ENCODE measurements around the gene CHCHD3.

- TF ChIP-seq, protein P1, sequence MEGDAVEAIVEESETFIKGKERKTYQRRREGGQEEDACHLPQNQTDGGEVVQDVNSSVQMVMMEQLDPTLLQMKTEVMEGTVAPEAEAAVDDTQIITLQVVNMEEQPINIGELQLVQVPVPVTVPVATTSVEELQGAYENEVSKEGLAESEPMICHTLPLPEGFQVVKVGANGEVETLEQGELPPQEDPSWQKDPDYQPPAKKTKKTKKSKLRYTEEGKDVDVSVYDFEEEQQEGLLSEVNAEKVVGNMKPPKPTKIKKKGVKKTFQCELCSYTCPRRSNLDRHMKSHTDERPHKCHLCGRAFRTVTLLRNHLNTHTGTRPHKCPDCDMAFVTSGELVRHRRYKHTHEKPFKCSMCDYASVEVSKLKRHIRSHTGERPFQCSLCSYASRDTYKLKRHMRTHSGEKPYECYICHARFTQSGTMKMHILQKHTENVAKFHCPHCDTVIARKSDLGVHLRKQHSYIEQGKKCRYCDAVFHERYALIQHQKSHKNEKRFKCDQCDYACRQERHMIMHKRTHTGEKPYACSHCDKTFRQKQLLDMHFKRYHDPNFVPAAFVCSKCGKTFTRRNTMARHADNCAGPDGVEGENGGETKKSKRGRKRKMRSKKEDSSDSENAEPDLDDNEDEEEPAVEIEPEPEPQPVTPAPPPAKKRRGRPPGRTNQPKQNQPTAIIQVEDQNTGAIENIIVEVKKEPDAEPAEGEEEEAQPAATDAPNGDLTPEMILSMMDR (conservative IDR thresholded peaks at IDR 0.05 in 1 of 2, IDR thresholded peaks at IDR 0.05 in 1 of 2; ENCODE audit: low read depth in 1 of 2, low read length in 2 of 2): no peak
- TF ChIP-seq EZH2 (IDR thresholded peaks at IDR 0.05; ENCODE audit: low read length, missing control alignments): no peak
Measured at GRCh38 chr7:132869166-132869861, 212.6 kb downstream of the CHCHD3 start.
